ENCODE measurements around the gene SHISAL1. TPM values are rescaled to one million over a fixed set of nuclear protein-coding genes. Genes with fewer than 3 reads are reported as not detected.

The SHISAL1 gene
- total RNA-seq, 1 experiment from 2014 or later, result not detected

GRCh38 chr22:44314425-44315067 lies 1.8 kb upstream of the SHISAL1 start:
- no peak overlapping the region for H3K27ac Mint-ChIP-seq (ENCODE audit: unreplicated experiment)
- H3K4me1 Mint-ChIP-seq (ENCODE audit: low read depth, unreplicated experiment), result peaks cover under 1% of the 10 kb centered on the region
- no peak overlapping the region for H3K4me3 Mint-ChIP-seq (ENCODE audit: low read depth, unreplicated experiment)
- intact Hi-C loops (cut with micrococcal nuclease; ENCODE audit: unreplicated experiment), result no loop called here
- no peaks in the 10 kb centered on the region for H3K9me3 Mint-ChIP-seq (ENCODE audit: low read depth, unreplicated experiment)
- no peaks in the 10 kb centered on the region for H3K36me3 Mint-ChIP-seq (ENCODE audit: insufficient read depth, unreplicated experiment)
- BruUV-seq (replicated peaks), result no TSS peak
- H3K27me3 Mint-ChIP-seq (ENCODE audit: unreplicated experiment), result peaks cover 33% of the 10 kb centered on the region
- CTCF ChIA-PET, result interaction anchor here (1.0 kb wide), 1 partner anchor 28 kb away, joined by 3 read pairs; no protein-coding TSS in a partner anchor
- TF ChIP-seq CTCF (IDR thresholded peaks at IDR 0.05; ENCODE audit: unreplicated experiment), result no peak
- no peak for DNase-seq

GRCh38 chr22:44313385-44314006 lies 745 bp upstream of the SHISAL1 start:
- Mint-ChIP-seq H3K36me3 (ENCODE audit: insufficient read depth, unreplicated experiment) (no peaks in the 10 kb centered on the region), H3K4me3 (ENCODE audit: low read depth, unreplicated experiment) (no peak overlapping the region), H3K27ac (ENCODE audit: unreplicated experiment) (no peak overlapping the region), H3K9me3 (ENCODE audit: low read depth, unreplicated experiment) (no peaks in the 10 kb centered on the region), H3K27me3 (ENCODE audit: unreplicated experiment) (peaks cover 32% of the 10 kb centered on the region), H3K4me1 (ENCODE audit: low read depth, unreplicated experiment) (peaks cover 8% of the 10 kb centered on the region)
- TF ChIP-seq CTCF (IDR thresholded peaks at IDR 0.05; ENCODE audit: unreplicated experiment), result no peak
- no peak for DNase-seq
- CTCF ChIA-PET, result no interaction called here
- no TSS peak for BruUV-seq (replicated peaks)
- intact Hi-C loops (cut with micrococcal nuclease; ENCODE audit: unreplicated experiment), result no loop called here

GRCh38 chr22:44311855-44312170 lies 938 bp downstream of the SHISAL1 start:
- no peak overlapping the region for H3K4me3 Mint-ChIP-seq (ENCODE audit: low read depth, unreplicated experiment)
- H3K9me3 Mint-ChIP-seq (ENCODE audit: low read depth, unreplicated experiment), result no peaks in the 10 kb centered on the region
- intact Hi-C loops (cut with micrococcal nuclease; ENCODE audit: unreplicated experiment), result no loop called here
- peaks cover 33% of the 10 kb centered on the region for H3K27me3 Mint-ChIP-seq (ENCODE audit: unreplicated experiment)
- H3K27ac Mint-ChIP-seq (ENCODE audit: unreplicated experiment), result no peak overlapping the region
- no peak for TF ChIP-seq CTCF (IDR thresholded peaks at IDR 0.05; ENCODE audit: unreplicated experiment)
- CTCF ChIA-PET, result no interaction called here
- peaks cover 8% of the 10 kb centered on the region for H3K4me1 Mint-ChIP-seq (ENCODE audit: low read depth, unreplicated experiment)
- no peak for DNase-seq
- no TSS peak for BruUV-seq (replicated peaks)
- H3K36me3 Mint-ChIP-seq (ENCODE audit: insufficient read depth, unreplicated experiment), result peaks cover 4% of the 10 kb centered on the region

- H3K4me1 Mint-ChIP-seq (ENCODE audit: low read depth, unreplicated experiment), result peaks cover 8% of the 10 kb centered on the region
- peaks cover 38% of the 10 kb centered on the region for H3K27me3 Mint-ChIP-seq (ENCODE audit: unreplicated experiment)
- no peak for TF ChIP-seq CTCF (IDR thresholded peaks at IDR 0.05; ENCODE audit: unreplicated experiment)
- no peak overlapping the region for H3K4me3 Mint-ChIP-seq (ENCODE audit: low read depth, unreplicated experiment)
- no TSS peak for BruUV-seq (replicated peaks)
- CTCF ChIA-PET, result no interaction called here
- H3K27ac Mint-ChIP-seq (ENCODE audit: unreplicated experiment), result no peak overlapping the region
- H3K9me3 Mint-ChIP-seq (ENCODE audit: low read depth, unreplicated experiment), result no peaks in the 10 kb centered on the region
- intact Hi-C loops (cut with micrococcal nuclease; ENCODE audit: unreplicated experiment), result no loop called here
- peaks cover 4% of the 10 kb centered on the region for H3K36me3 Mint-ChIP-seq (ENCODE audit: insufficient read depth, unreplicated experiment)
- no peak for DNase-seq
Observed at GRCh38 chr22:44311104-44311854, 1.5 kb downstream of the SHISAL1 start.
